ENCODE results near the gene YIPF2.

Gene YIPF2

DNA sequence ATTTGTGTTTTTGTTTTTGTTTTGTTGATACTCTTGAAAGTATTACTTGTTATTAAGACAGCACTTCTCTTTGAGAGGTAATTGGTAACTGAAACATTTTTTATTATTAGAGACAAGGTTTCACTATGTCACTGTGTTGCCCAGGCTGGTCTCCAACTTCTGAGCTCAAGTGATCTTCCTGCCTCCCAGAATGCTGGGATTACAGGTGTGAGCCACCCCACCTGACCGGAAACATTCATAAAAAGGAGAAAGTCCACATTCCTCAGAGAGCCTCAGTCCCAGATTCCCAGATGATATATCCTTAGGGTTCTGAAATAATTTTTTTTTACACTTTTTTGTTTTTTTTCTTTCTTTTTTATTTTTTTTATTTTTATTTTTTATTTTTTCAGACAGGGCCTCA, 54.4 kb downstream of the YIPF2 start:
- no peak for DNase-seq (ENCODE audit: low spot score)

DNA sequence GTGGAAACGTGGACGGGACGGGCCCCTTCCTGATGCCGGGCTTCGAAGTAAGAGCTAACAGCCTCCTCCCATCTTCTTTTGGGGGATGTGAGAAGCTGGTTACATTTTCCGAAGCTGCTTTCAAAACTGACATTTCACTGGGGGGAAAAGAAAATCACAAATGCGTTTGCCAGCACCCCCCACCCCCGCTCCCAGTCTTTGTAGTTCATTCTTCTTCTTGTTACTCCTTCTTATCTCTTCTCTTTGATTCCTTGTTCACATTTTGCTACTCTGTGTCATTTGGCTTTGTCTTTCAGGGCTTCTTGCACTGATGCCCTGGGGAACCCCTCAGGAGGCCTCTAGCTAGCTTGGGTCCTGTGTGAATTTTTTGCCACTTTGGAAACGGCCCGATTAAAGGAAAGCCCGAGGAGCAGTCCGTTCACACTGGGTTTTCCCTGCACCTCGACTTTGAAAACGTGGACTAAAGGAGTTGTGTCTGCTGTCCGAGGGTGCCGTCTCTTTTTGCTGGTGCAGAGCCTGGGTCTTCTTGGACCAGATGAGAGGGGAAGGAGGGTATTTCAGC, 55.8 kb downstream of the YIPF2 start:
- DNase-seq (ENCODE audit: low spot score) = no peak

Measured in ecto neural progenitor cell (in vitro differentiated cells).